Gastroesophageal sphincter (tissue), 4 donors: Measurements from ENCODE around the gene NDUFS8. TPM values are rescaled to one million over a fixed set of nuclear protein-coding genes. Genes with fewer than 3 reads are reported as not detected.

Experiments used
- ATAC-seq: fragments of 150-250 bp; one replicate; pipeline ENCODE4 v1.9.1; 2016; ENCODE audit warnings: mild to moderate bottlenecking, moderate library complexity
- H3K27ac ChIP-seq, 4 donors: fragments of 200-600 bp; sonication (generic) in 3 of 4; 1 replicate in 3 of 4; 2 replicates in 1 of 4; pipeline ENCODE4 v1.5.1; 2016 to 2019
- H3K27me3 ChIP-seq: fragments of 200-600 bp; sonication (generic); one replicate; pipeline ENCODE4 v1.5.1; 2019
- H3K36me3 ChIP-seq, 2 donors: fragments of 200-600 bp; sonication (generic); one replicate each; pipeline ENCODE4 v1.5.1; 2019; ENCODE audit warnings: control low read depth in 1 of 2
- H3K4me1 ChIP-seq, 3 donors: fragments of 200-600 bp; sonication (generic); 1 replicate in 2 of 3; 2 replicates in 1 of 3; pipeline ENCODE4 v1.5.1; 2016 to 2019; ENCODE audit warnings: control low read depth in 2 of 3
- H3K4me3 ChIP-seq, 2 donors: fragments of 200-600 bp; sonication (generic); one replicate each; pipeline ENCODE4 v1.5.1; 2019; ENCODE audit warnings: mild to moderate bottlenecking in 1 of 2, moderate library complexity in 1 of 2
- H3K9me3 ChIP-seq, 3 donors: fragments of 200-600 bp; sonication (generic); one replicate each; pipeline ENCODE4 v1.5.1; 2017 to 2019; ENCODE audit warnings: control low read depth in 2 of 3
- EP300 ChIP-seq: sonication (generic); formaldehyde crosslinking; IDR thresholded peaks from one replicate; pipeline ENCODE4 v1.6.1; 2017; ENCODE audit warnings: antibody characterized with exemption, mild to moderate bottlenecking
- POLR2A ChIP-seq, 2 donors: fragments of 450-650 bp; IDR thresholded peaks; one replicate each; pipeline ENCODE4 v1.6.1; 2017; ENCODE audit warnings: antibody characterized with exemption in 2 of 2, mild to moderate bottlenecking in 2 of 2, moderate library complexity in 1 of 2
- POLR2AphosphoS5 ChIP-seq: sonication (generic); formaldehyde crosslinking; IDR thresholded peaks from one replicate; pipeline ENCODE4 v1.6.1; 2017; ENCODE audit warnings: antibody characterized with exemption
- WGBS, 2 donors: methylation state at CpG; one replicate each; pipeline ENCODE4 v1.1.5; 2018; ENCODE audit warnings: low coverage in 1 of 2; 5-methylcytosine and 5-hydroxymethylcytosine counted together
- total RNA-seq, 4 donors: library from RNA; depleted of rRNA; stranded (reverse); fragments of >200 nt; gene quantifications; one replicate each; pipeline ENCODE4 v1.1.0, GENCODE V29; 2016
- TF ChIP-seq, protein P1 (sequence below), 4 experiments: fragments of 200-600 bp in 2 of 4; fragments of 450-650 bp in 2 of 4; sonication (generic) in 1 of 4; IDR thresholded peaks; one replicate each; pipeline ENCODE4 v1.5.1; 2017 to 2019; ENCODE audit warnings: antibody characterized with exemption in 4 of 4, mild to moderate bottlenecking in 2 of 4, moderate library complexity in 2 of 4

Gene NDUFS8
- total RNA-seq, 4 donors from 2014 or later = 145 to 203 (median 159) TPM

DNA sequence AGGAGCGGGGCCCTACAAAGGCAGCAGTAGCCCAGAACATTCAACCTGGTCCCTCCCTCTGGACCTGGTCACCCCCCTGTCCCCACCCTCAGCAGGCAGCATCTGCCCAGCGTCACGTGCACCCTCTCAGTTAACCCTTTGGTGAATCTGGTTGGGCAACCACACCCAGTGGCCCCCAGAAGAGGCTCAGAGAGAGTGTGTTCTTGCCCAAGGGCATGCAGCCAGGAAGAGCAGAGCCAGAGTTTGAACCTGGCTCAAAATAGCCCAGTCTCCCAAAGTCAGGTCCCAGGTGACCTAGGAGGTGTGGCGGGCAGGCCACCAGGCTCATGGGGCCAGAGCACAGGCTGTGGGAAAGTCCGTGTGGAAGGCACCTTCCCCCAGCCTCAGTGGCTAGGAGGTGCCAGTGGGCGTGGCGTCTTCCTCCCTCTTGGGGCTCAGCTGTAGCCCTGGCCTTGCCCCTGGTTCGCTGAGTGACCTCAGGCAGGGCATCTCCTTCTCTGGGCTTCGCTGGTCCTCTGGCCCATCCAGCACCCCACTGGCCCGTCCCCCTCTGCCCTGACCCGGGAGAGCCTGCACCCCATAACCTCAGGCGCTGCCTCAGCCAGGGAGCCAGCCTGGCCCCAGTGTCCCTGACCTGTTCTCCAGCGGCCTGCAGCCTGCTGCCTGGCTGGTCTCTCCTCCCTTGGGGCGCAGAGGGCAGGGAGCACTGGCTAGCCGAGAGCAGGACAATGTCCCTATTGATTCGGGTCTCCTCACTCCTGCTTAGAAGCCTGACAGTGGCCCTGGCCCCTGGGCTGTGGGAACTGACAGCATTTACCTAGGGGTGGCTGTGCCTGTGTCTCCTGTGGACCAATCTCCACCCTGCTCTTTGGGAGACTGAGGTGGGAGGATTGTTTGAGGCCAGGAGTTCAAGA lies 13.3 kb upstream of the NDUFS8 start:
- Histone ChIP-seq H3K27ac (peak overlapping the region in 1 of 4 donors; percentile 15), H3K27me3 (no peaks in the 10 kb centered on the region), H3K4me3 (no peak overlapping the region), H3K4me1 (peaks cover 0 to 39% (median 3%) of the 10 kb centered on the region in 3 donors), H3K9me3 (no peaks in the 10 kb centered on the region), H3K36me3 (peaks cover 0 to 12% of the 10 kb centered on the region in 2 donors)
- 80% methylated on average over 2 of the region's 16 CpGs; no CpG with 5 or more reads in 1 of the 2 donors for WGBS, 2 donors
- TF ChIP-seq POLR2AphosphoS5 (no peak), EP300 (no peak), POLR2A (IDR thresholded peaks at IDR 0.05) (no peak)
- TF ChIP-seq, protein P1, sequence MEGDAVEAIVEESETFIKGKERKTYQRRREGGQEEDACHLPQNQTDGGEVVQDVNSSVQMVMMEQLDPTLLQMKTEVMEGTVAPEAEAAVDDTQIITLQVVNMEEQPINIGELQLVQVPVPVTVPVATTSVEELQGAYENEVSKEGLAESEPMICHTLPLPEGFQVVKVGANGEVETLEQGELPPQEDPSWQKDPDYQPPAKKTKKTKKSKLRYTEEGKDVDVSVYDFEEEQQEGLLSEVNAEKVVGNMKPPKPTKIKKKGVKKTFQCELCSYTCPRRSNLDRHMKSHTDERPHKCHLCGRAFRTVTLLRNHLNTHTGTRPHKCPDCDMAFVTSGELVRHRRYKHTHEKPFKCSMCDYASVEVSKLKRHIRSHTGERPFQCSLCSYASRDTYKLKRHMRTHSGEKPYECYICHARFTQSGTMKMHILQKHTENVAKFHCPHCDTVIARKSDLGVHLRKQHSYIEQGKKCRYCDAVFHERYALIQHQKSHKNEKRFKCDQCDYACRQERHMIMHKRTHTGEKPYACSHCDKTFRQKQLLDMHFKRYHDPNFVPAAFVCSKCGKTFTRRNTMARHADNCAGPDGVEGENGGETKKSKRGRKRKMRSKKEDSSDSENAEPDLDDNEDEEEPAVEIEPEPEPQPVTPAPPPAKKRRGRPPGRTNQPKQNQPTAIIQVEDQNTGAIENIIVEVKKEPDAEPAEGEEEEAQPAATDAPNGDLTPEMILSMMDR (IDR thresholded peaks at IDR 0.05) = no peak
- ATAC-seq = no peak

DNA sequence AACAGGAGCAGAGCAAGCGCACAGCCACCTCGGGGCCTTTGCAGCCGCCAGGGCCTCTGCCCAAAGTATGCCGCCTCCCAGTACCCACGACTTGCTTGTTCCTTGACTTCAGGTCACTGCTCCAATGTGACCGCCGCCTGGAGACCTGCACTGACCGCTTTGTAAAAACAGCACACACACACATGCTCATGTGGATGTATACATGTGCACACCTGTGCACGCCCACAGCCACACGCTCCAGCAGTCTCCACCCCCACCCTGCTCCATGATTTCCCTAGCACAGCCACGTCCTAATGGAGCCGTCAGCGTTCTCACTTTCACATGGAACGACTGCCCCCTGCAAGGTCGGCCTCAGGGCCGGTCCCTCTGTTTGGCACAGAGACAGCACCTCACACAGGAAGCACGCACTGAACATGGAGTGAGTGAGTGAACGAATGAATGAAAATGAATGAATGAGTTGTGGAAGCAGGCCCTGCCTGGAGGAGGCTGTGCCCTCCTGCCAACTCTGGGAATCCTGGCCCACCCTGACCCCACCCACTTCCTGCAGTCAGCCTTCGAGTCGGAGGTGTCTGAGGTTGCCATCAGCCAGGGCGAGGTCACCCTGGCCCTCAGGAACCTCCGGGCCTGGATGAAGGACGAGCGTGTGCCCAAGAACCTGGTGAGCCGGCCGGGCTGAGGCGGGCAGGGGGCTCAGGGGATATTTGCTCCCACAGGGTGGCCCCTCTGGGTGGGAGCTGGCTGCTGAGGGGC lies 12.3 kb upstream of the NDUFS8 start:
- Histone ChIP-seq H3K36me3 (peaks cover 0 to 22% of the 10 kb centered on the region in 2 donors), H3K4me1 (peaks cover 0 to 29% (median 3%) of the 10 kb centered on the region in 3 donors), H3K4me3 (no peak overlapping the region), H3K27me3 (no peaks in the 10 kb centered on the region), H3K9me3 (no peaks in the 10 kb centered on the region), H3K27ac (no peak overlapping the region)
- TF ChIP-seq EP300 = no peak
- TF ChIP-seq, protein P1 (IDR thresholded peaks at IDR 0.05) = no peak
- TF ChIP-seq POLR2AphosphoS5 = no peak
- no peak for TF ChIP-seq POLR2A (IDR thresholded peaks at IDR 0.05)
- 82 to 83% methylated on average over 2 to 15 of the region's 27 CpGs for WGBS, 2 donors
- no peak for ATAC-seq

DNA sequence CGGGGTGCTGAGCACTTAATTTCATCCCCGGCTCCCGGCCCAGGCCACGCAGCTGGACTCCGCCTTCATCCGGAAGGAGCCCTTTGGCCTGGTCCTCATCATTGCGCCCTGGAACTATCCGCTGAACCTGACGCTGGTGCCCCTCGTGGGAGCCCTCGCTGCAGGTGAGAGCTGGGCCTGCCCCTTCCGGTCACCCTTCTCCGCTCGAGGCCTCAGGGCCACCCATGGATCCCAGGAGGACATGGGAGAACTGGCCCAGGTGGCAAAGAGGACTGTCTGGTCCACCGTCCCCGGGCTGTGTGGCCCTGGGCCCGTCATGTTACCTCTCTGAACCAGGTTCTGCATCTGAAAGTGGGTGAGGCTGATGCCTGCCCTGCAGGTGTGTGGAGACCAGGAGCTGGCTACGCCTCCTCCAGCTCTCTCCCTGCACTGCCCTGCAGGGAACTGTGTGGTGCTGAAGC lies 11.7 kb upstream of the NDUFS8 start:
- H3K36me3 ChIP-seq = peaks cover 0 to 25% of the 10 kb centered on the region in 2 donors
- no peak for ATAC-seq
- H3K4me3 ChIP-seq = no peak overlapping the region
- WGBS, 2 donors = 60% methylated on average over 1 of the region's 18 CpGs; no CpG with 5 or more reads in 1 of the 2 donors
- H3K9me3 ChIP-seq = no peaks in the 10 kb centered on the region
- H3K27ac ChIP-seq = no peak overlapping the region
- H3K4me1 ChIP-seq = peaks cover 0 to 23% (median 3%) of the 10 kb centered on the region in 3 donors
- H3K27me3 ChIP-seq = no peaks in the 10 kb centered on the region
- no peak for TF ChIP-seq POLR2AphosphoS5
- no peak for TF ChIP-seq POLR2A (IDR thresholded peaks at IDR 0.05)
- TF ChIP-seq, protein P1 (IDR thresholded peaks at IDR 0.05) = no peak
- no peak for TF ChIP-seq EP300

DNA sequence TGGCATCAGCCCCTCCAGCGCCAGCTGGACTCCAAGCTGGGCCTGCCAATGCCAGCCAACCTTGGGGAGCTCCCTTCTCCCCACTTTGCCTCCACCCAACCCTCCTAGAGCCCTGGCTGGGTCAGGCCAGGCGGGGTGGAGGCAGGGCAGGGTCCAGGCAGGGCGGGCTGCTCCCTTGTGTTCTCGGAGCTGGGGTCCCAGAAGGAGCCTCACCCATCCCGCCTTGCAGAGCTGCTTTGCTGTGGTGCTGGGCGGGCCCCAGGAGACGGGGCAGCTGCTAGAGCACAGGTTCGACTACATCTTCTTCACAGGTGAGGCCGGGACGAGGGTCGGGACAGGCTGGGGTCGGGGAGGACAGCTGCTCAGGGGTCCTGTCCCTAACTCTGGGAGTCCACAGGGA lies 11.0 kb upstream of the NDUFS8 start:
- Histone ChIP-seq H3K36me3 (peaks cover 0 to 32% of the 10 kb centered on the region in 2 donors), H3K27ac (no peak overlapping the region), H3K27me3 (no peaks in the 10 kb centered on the region), H3K4me1 (peaks cover 0 to 15% (median 3%) of the 10 kb centered on the region in 3 donors), H3K9me3 (peaks cover 0 to 3% (median 0%) of the 10 kb centered on the region in 3 donors), H3K4me3 (no peak overlapping the region)
- TF ChIP-seq EP300 (no peak), POLR2AphosphoS5 (no peak), POLR2A (IDR thresholded peaks at IDR 0.05) (no peak)
- TF ChIP-seq, protein P1 (IDR thresholded peaks at IDR 0.05) = no peak
- ATAC-seq = no peak
- no CpG with 5 or more reads among the region's 12 CpGs for WGBS, 2 donors
